CD4-positive, alpha-beta T cell treated with Interleukin-17A for 4 hours (primary cell): ENCODE measurements around the gene SCML1.
"Not testable (repeated sequence)": the region's sequence is repeated elsewhere in the genome, so short reads cannot be mapped to it uniquely, and the experiment has no call there.

Experiments used
- DNase-seq: peaks from one replicate; pipeline ENCODE4 v3.0.0-alpha.2; 2020; ENCODE audit warnings: mixed read lengths

Gene SCML1

GRCh38 chrX:17740137-17741122 is 3.1 kb downstream of the SCML1 start:
- DNase-seq, result no peak

GRCh38 chrX:17741123-17741511 is 3.8 kb downstream of the SCML1 start:
- no peak for DNase-seq

GRCh38 chrX:17743913-17744312 is 6.6 kb downstream of the SCML1 start:
- no peak for DNase-seq

GRCh38 chrX:17744896-17745523 is 7.7 kb downstream of the SCML1 start:
- DNase-seq, result no peak

- DNase-seq, result no peak
Observed at GRCh38 chrX:17747692-17748091, 10.4 kb downstream of the SCML1 start.

- DNase-seq, result no peak
Observed at GRCh38 chrX:17748684-17749083, 11.4 kb downstream of the SCML1 start.

- no peak for DNase-seq
Observed at GRCh38 chrX:17750436-17750835, 13.1 kb downstream of the SCML1 start.

GRCh38 chrX:17758382-17758781 is 21.1 kb downstream of the SCML1 start:
- DNase-seq, result no peak

- no peak for DNase-seq
Observed at GRCh38 chrX:17759990-17760389, 22.7 kb downstream of the SCML1 start.

GRCh38 chrX:17767734-17768133 is 30.4 kb downstream of the SCML1 start:
- no peak for DNase-seq

- no peak for DNase-seq
Observed at GRCh38 chrX:17768997-17769396, 31.7 kb downstream of the SCML1 start.

GRCh38 chrX:17769701-17770269 is 32.5 kb downstream of the SCML1 start:
- peak; percentile 26 for DNase-seq

- no peak for DNase-seq
Observed at GRCh38 chrX:17773221-17773876, 36.1 kb downstream of the SCML1 start.

- DNase-seq, result no peak
Observed at GRCh38 chrX:17774053-17774452, 36.8 kb downstream of the SCML1 start.

GRCh38 chrX:17778997-17779396 is 41.7 kb downstream of the SCML1 start:
- no peak for DNase-seq

GRCh38 chrX:17779434-17779833 is 42.1 kb downstream of the SCML1 start:
- DNase-seq, result no peak

- DNase-seq, result not testable (repeated sequence)
Observed at GRCh38 chrX:17786554-17787347, 49.5 kb downstream of the SCML1 start.

- no peak for DNase-seq
Observed at GRCh38 chrX:17787557-17787956, 50.3 kb downstream of the SCML1 start.

GRCh38 chrX:17788439-17788838 is 51.1 kb downstream of the SCML1 start:
- DNase-seq, result peak; percentile 61

GRCh38 chrX:17788956-17789562 is 51.8 kb downstream of the SCML1 start:
- no peak for DNase-seq

- no peak for DNase-seq
Observed at GRCh38 chrX:17792826-17793225, 55.5 kb downstream of the SCML1 start.

GRCh38 chrX:17798921-17799320 is 61.6 kb downstream of the SCML1 start:
- DNase-seq, result no peak
